ENCODE data around the gene PRAME. TPM values are rescaled to one million over a fixed set of nuclear protein-coding genes. Genes with fewer than 3 reads are reported as not detected.
"Not testable (repeated sequence)": the region's sequence is repeated elsewhere in the genome, so short reads cannot be mapped to it uniquely, and the experiment has no call there.

PRAME gene
- total RNA-seq, 1 donor from 2014 or later, result not detected

- DNase-seq, result no peak
- intact Hi-C loops (cut with micrococcal nuclease), result no loop called here
- ATAC-seq, result no peak
Measured at GRCh38 chr22:22583030-22583429, 24.0 kb upstream of the PRAME start.

DNA sequence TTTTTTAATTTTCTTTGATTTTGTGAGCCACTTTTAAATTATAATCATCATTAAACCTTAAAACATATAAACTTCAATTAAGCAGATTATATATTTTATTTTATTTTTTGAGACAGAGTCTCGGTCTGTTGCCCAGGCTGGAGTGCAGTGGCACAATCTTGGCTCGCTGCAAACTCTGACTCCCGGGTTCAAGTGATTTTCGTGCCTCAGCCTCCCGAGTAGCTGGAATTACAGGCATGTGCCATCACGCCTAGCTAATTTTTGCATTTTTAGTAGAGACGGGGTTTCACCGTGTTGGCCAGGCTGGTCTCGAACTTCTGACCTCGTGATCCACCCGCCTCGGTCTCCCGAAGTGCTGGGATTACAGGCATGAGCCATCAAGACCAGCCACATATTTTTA, 22.5 kb upstream of the PRAME start:
- ATAC-seq; DNase-seq; intact Hi-C loops (cut with micrococcal nuclease): not testable (repeated sequence)

- intact Hi-C loops (cut with micrococcal nuclease), result no loop called here
- ATAC-seq (no peak), DNase-seq (no peak)
Measured at GRCh38 chr22:22579869-22580604, 21.0 kb upstream of the PRAME start.

- DNase-seq (peak; percentile 44), ATAC-seq (peak; percentile 67)
- intact Hi-C loops (cut with micrococcal nuclease), result no loop called here
Measured at GRCh38 chr22:22578702-22579424, 19.8 kb upstream of the PRAME start.

- ATAC-seq (no peak), DNase-seq (no peak)
Measured at GRCh38 chr22:22576989-22577427, 17.9 kb upstream of the PRAME start.

GRCh38 chr22:22576244-22576988, 17.4 kb upstream of the PRAME start:
- DNase-seq (peak; percentile 61), ATAC-seq (peak; percentile 69)
- intact Hi-C loops (cut with micrococcal nuclease), result no loop called here

More at GRCh38 chr22:22576989-22577427, 17.9 kb upstream of the PRAME start:
- intact Hi-C loops (cut with micrococcal nuclease), result no loop called here

DNA sequence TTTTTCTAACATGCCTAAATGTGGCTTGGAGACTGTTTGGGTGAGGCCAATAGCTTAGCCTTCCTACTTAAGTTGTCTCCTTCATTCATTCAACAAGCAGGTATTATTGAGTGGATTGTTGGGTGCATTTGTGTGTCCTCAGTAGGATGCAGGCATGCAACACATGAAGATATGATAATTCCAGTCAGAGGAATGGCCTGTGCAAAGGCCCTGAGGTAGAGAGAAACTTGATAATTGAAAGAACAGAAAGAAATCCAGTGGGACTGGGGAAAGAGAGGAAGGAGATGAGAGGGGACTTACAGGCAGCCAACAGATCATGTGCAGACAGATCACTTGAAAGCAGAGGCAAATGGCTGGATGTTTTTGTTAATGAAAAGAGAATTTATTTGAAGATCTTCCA, 15.3 kb upstream of the PRAME start:
- ATAC-seq, result no peak
- no peak for DNase-seq
- intact Hi-C loops (cut with micrococcal nuclease), result no loop called here

- intact Hi-C loops (cut with micrococcal nuclease), result no loop called here
- DNase-seq, result no peak
- ATAC-seq, result no peak
Measured at GRCh38 chr22:22573047-22573889, 14.2 kb upstream of the PRAME start.

GRCh38 chr22:22571862-22572261, 12.8 kb upstream of the PRAME start:
- DNase-seq, result no peak
- intact Hi-C loops (cut with micrococcal nuclease), result no loop called here
- ATAC-seq, result no peak

DNA sequence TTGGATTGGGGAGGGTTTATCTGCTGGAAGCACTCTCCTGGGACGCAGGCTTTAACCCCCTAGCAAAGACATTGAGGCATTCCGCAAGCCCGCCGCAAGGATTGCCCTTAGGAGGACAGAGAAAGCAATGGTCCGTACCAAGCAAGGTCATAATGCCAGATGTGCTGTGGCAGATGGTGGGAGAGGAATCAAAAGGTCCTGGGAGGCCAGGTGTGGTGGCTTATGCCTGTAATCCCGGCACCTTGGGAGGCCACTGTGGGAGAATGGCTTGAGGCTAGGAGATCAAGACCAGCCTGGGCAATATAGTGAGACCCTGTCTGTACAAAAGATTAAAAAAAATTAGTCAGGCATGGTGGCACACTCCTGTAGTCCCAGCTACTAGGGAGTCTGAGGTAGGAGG, 12.4 kb upstream of the PRAME start:
- DNase-seq (no peak), ATAC-seq (no peak)
- intact Hi-C loops (cut with micrococcal nuclease), result no loop called here

DNA sequence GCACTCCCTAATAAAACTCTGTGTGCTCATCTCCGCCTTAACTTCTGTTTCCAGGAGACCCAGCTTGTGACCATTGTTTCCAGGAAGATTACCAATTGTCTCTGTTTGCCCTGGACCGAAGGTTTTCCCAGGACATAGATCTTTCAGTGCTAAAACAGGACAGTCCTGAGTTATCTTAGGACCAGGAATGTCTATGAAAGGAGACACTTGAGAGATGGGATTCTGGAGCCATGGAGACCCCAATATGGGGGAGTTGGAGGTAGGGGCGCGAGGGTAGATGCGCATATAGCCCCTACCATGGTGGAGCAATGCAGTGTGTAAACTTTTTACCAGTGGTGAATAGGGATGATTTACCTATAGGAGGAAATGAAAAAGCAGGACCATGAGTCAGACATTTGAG, 10.2 kb upstream of the PRAME start:
- DNase-seq (no peak), ATAC-seq (no peak)
- intact Hi-C loops (cut with micrococcal nuclease), result no loop called here

- intact Hi-C loops (cut with micrococcal nuclease), result no loop called here
- no peak for ATAC-seq
- DNase-seq, result no peak
Measured at GRCh38 chr22:22565981-22566380, 6.9 kb upstream of the PRAME start.

- no peak for ATAC-seq
- DNase-seq, result no peak
- intact Hi-C loops (cut with micrococcal nuclease), result no loop called here
Measured at GRCh38 chr22:22558071-22558971, 744 bp downstream of the PRAME start.

GRCh38 chr22:22556995-22557925, 1.8 kb downstream of the PRAME start:
- intact Hi-C loops (cut with micrococcal nuclease), result no loop called here
- no peak for ATAC-seq
- DNase-seq, result no peak

GRCh38 chr22:22556578-22556977, 2.5 kb downstream of the PRAME start:
- ATAC-seq, result no peak
- DNase-seq, result no peak
- intact Hi-C loops (cut with micrococcal nuclease), result no loop called here

DNA sequence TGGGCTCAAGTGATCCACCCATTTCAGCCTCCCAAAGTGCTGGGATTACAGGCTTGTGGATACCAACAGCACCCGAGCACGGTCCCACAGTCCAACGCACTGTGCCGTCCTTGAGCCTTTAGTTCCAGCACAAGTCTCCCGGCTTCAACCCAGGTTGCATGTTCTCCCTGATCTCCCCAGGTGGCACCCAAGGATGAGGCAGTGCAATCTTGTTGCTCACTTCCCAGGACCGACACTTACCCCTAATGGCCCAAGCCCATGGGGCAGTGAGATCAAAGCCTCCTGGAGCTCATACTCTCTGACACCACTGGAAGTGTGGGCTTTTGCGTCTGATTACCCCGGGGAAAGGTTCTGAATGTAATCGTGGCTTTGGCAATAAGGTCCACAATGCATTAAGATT, 3.5 kb downstream of the PRAME start:
- intact Hi-C loops (cut with micrococcal nuclease), result no loop called here
- no peak for DNase-seq

DNA sequence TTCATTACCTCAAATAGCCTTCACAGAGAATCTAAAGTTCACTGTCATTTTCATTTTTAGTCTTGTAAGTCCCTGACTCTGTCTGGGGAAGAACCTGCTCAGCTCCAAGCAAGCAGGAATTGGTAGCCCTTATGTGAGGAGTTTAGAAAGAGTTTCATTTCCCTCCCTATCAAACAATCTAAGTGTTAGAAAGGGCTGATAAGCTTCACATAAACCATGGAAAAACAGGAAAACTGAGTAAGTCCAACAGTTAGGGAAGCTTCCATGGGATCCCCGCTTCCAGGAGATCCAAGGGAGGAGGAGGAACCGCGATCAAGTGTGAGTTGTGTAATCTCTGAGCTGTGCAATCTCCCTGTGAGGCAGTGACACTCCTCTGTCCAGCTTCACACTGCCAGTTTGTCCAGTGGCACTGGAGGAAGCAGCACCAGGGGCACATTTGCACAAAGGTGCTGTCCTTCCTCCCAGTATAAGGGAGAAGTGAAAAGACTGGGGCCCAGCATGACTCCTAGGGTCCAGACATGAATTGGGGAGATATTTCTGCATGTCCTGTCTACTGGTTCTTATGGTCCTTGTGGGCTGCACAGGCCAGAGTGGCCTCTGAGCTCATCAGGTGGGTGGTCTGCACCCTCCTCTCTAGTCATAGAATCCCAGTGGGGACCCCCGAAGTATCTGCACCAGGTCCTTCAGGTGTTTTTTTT, 4.3 kb downstream of the PRAME start:
- DNase-seq (no peak), ATAC-seq (no peak)
- intact Hi-C loops (cut with micrococcal nuclease), result no loop called here

More for the DNA sequence above, 3.5 kb downstream of the PRAME start:
- no peak for ATAC-seq

Data from left ventricle myocardium superior (tissue), 1 donor.